Stimulated activated CD8-positive, alpha-beta memory T cell treated with anti-CD3 and anti-CD28 coated beads, Interleukin-2, amount 100 ng/mL, for 1 hour (primary cell): ENCODE results near the gene EPHA7.

ENCODE experiments used
- DNase-seq, 2 donors: peaks; one replicate each; pipeline ENCODE4 v3.0.0-alpha.2; 2020; ENCODE audit warnings: low read depth in 2 of 2

EPHA7 gene

GRCh38 chr6:93325761-93326160 is 93.6 kb downstream of the EPHA7 start:
- DNase-seq = no peak

GRCh38 chr6:93323630-93324029 is 95.7 kb downstream of the EPHA7 start:
- DNase-seq = no peak

GRCh38 chr6:93322651-93323050 is 96.7 kb downstream of the EPHA7 start:
- DNase-seq = no peak

GRCh38 chr6:93319304-93319703 is 100.1 kb downstream of the EPHA7 start:
- DNase-seq = no peak

GRCh38 chr6:93318121-93318520 is 101.2 kb downstream of the EPHA7 start:
- no peak for DNase-seq

GRCh38 chr6:93317592-93317991 is 101.8 kb downstream of the EPHA7 start:
- DNase-seq = no peak

GRCh38 chr6:93307505-93308409 is 111.6 kb downstream of the EPHA7 start:
- no peak for DNase-seq

- DNase-seq = no peak
Measured at GRCh38 chr6:93305088-93305487, 114.3 kb downstream of the EPHA7 start.

- DNase-seq = no peak
Measured at GRCh38 chr6:93304505-93304904, 114.9 kb downstream of the EPHA7 start.

- DNase-seq = no peak
Measured at GRCh38 chr6:93300661-93301060, 118.7 kb downstream of the EPHA7 start.

GRCh38 chr6:93299622-93300021 is 119.7 kb downstream of the EPHA7 start:
- DNase-seq = no peak

GRCh38 chr6:93295631-93296030 is 123.7 kb downstream of the EPHA7 start:
- no peak for DNase-seq

- no peak for DNase-seq
Measured at GRCh38 chr6:93294879-93295278, 124.5 kb downstream of the EPHA7 start.

- DNase-seq = no peak
Measured at GRCh38 chr6:93293872-93294271, 125.5 kb downstream of the EPHA7 start.

- DNase-seq = no peak
Measured at GRCh38 chr6:93293460-93293859, 125.9 kb downstream of the EPHA7 start.

GRCh38 chr6:93282521-93283031 is 136.8 kb downstream of the EPHA7 start:
- DNase-seq = no peak

GRCh38 chr6:93278241-93278640 is 141.1 kb downstream of the EPHA7 start:
- DNase-seq = no peak

- DNase-seq = no peak
Measured at GRCh38 chr6:93272896-93273295, 146.5 kb downstream of the EPHA7 start.

GRCh38 chr6:93272211-93272610 is 147.1 kb downstream of the EPHA7 start:
- DNase-seq = no peak

GRCh38 chr6:93266116-93266817 is 153.1 kb downstream of the EPHA7 start:
- no peak for DNase-seq

- DNase-seq = no peak
Measured at GRCh38 chr6:93260881-93261280, 158.5 kb downstream of the EPHA7 start.

GRCh38 chr6:93259332-93259731 is 160.0 kb downstream of the EPHA7 start:
- no peak for DNase-seq

GRCh38 chr6:93252930-93253329 is 166.4 kb downstream of the EPHA7 start:
- DNase-seq = no peak
